T-helper 1 cell treated with Interleukin-12 subunit alpha and Interleukin-12 subunit beta and Interleukin-4 antibody, amounts not matched to agents 30 ng/mL and 1 ng/mL, for 36 hours (primary cell): Measurements from ENCODE around the gene ITPR2. TPM values are rescaled to one million over a fixed set of nuclear protein-coding genes. Genes with fewer than 3 reads are reported as not detected.

Source experiments
- intact Hi-C: fragments of 100-400 bp; cut with micrococcal nuclease; formaldehyde crosslinking; loops from one replicate; pipeline ENCODE4 v1.15.1; 2024
- total RNA-seq: library from RNA; stranded (reverse); gene quantifications from 2 replicates; pipeline ENCODE4 v1.2.3, GENCODE V29; 2022

Gene ITPR2
- total RNA-seq, 1 donor from 2014 or later: 60.9 TPM

DNA sequence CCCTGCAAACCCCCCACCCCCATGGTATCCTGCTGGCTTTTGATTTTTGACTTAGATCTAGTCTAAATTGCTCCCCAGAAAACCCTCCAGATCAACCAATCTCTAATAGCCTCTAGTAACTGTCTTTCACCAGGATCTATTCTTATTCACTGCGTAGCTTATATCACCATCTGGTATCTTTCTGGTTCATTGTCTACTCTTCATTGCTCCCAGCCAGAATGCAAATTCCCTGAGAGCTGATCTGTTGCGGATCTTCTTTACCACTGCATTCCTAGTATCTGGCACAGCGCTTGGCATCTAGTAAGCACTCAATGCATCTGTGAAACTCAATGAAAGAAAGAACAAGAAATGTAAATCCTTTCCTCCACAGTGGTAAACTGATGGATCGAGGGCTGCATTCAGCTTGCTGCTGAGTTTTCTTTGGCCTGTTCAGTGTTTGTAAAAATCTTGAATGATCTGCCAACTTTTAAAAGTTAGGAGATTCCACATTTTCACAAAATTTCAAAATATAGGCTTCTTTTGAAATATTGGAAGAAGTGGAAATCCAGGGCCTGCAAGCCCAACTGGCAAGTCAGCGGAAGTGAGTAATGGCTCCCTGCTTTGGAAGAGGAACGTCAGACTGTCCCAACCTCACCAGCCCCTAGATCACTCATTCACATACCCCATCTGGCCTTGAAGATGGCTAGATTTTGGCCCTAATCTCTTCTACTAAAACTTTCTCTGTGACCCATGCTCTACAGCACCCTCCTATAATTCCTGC, 363.4 kb downstream of the ITPR2 start:
- intact Hi-C loops: no loop called here

GRCh38 chr12:26467351-26467750, 365.6 kb downstream of the ITPR2 start:
- intact Hi-C loops: no loop called here

GRCh38 chr12:26466726-26467125, 366.3 kb downstream of the ITPR2 start:
- intact Hi-C loops: no loop called here

DNA sequence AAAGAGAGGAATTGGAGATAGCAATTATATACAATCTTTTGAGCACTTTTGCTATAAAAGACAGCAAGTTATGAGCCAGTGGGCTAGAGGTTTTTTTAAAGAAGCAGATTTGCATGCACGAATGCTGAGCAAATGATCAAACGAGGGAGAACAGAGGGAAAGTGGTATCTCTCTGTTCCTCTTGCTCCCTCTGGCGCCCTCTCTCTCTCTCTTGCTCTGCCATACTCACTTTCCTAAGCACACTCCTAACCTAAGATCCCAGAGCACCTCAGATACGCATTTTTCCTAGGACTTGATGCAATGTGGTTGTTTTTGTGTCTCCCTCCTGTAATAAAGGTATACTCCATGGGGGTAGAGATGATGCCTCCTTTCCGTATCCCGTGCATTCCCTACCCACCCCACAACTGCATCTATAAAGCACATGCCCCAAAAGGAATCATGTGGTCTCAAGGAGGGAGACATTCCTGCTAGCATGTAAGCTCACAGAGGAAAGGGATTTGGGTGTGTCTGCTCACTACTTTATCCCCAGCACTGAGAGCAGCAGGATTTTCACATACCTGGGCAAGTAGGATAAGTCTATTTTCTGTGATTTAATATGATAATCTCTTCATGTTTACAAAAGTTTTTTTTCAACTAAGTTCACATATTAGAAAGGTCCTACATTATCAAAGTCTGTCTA, 367.4 kb downstream of the ITPR2 start:
- intact Hi-C loops: no loop called here

DNA sequence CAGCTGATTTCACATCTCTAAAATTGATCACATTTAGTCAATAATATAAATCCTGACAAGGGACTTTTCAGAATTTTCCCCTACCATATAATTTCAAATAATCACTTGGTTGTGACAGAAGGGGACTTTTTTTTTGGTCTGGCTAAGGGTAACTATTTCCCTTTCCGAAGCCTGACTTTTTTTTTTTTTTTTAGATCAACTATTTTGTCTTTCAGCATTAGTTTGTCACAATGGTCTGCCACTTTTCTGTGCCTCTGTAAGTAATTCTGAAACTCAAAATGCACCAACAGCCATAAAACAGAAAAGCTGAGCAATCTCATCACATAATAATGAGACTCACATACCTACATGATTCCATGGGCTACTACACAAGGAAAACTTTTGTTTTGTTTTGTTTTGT, 371.2 kb downstream of the ITPR2 start:
- intact Hi-C loops: no loop called here

GRCh38 chr12:26460361-26460760, 372.6 kb downstream of the ITPR2 start:
- intact Hi-C loops: no loop called here

DNA sequence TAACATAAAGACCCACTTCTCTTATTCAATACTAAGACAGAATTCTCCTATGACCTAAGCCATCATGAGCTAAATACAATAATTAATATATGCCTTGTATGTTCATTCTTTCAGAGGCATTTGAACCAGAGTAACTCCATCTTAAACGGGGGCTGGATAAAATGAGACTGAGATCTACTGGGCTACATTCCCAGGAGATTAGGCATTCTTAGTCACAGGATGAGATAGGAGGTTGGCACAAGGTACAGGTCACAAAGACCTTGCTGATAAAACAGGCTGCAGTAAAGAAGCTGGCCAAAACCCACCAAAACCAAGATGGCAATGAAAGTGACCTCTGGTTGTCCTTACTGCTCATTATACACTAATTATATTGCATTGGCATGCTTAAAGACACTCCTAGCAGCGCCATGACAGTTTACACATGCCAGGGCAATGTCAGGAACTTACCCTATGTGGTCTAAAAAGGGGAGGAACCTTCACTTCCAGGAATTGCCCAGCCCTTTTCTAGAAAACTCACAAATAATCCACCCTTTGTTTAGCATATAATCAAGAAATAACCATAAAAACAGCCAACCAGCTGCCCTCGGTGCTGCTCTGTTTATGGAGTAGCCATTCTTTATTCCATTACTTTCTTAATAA, 376.9 kb downstream of the ITPR2 start:
- intact Hi-C loops: no loop called here

GRCh38 chr12:26453246-26453645, 379.7 kb downstream of the ITPR2 start:
- intact Hi-C loops: no loop called here

DNA sequence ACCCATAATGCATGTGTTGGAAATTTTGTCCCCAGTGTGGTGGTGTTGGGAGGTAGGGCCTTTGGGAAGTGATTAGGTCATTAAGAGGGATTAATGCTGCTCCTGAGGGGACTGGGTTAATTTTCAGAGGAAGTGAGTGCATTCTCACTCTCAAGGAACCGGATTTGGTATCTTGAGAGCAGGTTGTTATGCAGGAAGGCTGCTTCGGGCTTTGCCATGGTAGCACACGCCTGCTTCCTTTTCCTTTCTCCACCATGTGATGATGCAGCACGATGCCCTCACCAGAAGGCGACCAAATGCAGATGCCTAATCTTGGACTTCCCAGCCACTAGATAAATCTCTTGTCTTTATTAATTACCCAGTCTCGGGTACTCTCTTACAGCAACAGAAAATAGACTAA, 380.5 kb downstream of the ITPR2 start:
- intact Hi-C loops: no loop called here

DNA sequence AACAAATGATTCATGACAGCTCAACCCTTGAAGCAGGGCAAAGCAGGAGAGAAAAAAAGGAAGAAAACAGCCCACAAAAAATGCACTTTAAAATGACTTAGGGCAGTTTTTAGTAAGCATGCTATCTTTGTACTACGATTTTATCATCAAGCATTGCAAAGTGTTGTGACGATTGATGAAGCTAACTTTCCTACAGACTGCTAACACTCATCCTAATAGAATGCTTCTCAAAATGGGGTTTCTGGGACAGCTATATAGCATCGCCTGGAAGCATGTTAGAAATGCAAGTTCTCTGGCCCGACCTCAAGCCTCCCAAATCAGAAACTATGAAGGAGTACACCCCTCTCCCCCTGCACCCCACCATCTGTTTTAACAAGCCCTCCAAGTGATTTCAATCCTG, 381.2 kb downstream of the ITPR2 start:
- intact Hi-C loops: no loop called here

GRCh38 chr12:26445909-26446308, 387.1 kb downstream of the ITPR2 start:
- intact Hi-C loops: no loop called here

GRCh38 chr12:26443309-26443708, 389.7 kb downstream of the ITPR2 start:
- intact Hi-C loops: no loop called here

DNA sequence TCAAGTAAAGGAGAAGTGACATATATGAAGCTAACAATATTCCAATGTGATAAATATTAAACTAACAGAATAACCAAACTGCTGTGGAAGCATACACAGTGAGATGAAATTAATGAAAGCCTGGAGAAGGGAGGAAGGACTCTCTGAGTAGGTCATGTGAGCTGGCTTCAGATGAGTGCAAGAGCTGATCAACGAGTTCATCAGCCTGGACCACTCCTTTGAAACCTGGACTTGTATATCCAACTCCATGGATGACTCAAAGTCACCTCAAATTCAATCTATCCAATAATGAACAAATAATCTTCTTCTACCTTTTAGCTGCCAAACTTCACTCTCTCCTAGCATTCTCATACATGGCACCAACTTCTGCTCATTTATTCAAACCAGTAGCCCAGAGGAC, 391.6 kb downstream of the ITPR2 start:
- intact Hi-C loops: no loop called here

DNA sequence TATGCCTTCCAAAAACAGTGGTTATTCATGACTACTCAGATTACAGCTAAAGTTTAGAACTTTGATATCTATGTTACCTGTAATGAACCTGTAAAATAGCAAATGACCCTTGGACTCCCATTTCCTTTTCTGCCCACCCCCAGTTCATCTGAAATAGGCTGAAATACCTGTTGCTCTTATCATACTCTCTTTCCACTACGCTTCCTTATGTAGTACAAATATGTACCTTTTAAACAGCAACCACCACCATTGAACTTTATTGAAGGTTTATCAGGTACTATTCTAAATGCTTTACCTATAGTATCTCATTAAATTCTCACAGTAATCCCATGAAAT, 398.0 kb downstream of the ITPR2 start:
- intact Hi-C loops: no loop called here

- intact Hi-C loops: loop anchor here (1.0 to 5.0 kb wide), 4 partner anchors 180 to 453 kb away; no protein-coding TSS in a partner anchor
Measured at GRCh38 chr12:26434299-26435068, 398.5 kb downstream of the ITPR2 start.

- intact Hi-C loops: loop anchor here (1.0 to 5.0 kb wide), 4 partner anchors 181 to 454 kb away; no protein-coding TSS in a partner anchor
Measured at GRCh38 chr12:26433701-26434100, 399.3 kb downstream of the ITPR2 start.

GRCh38 chr12:26431211-26431610, 401.8 kb downstream of the ITPR2 start:
- intact Hi-C loops: loop anchor here (5.0 kb wide), 2 partner anchors 271 to 456 kb away; no protein-coding TSS in a partner anchor

GRCh38 chr12:26430596-26430995, 402.4 kb downstream of the ITPR2 start:
- intact Hi-C loops: loop anchor here (5.0 kb wide), 2 partner anchors 272 to 457 kb away; no protein-coding TSS in a partner anchor

DNA sequence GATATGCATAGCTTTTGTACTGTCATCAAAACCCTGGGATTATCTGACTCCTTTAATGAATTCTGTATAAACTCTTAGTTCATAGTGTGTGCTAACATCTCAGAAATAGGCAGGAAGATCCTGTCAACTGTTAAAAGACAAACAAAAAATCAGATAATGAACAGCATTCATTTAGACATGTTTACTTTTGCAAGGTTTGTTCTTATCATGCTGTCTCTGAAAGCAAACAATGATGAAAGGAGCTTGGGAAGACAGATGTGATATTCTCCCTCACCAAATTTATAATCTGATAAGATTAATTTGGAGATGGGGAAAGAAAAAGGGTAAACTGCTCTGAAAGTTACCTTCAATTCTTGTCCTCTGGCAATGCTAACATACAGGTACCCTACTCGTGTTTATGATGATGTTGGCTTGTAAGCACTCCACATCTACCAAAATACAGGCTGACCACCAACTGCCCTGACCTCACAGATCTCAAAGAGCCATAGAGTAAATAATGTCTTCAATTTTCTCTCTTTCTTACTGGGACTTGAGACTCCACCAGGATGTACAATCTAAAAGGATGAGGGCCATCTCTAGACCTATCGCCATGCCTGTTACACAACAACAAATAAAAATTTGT, 403.8 kb downstream of the ITPR2 start:
- intact Hi-C loops: no loop called here

GRCh38 chr12:26428420-26428819, 404.6 kb downstream of the ITPR2 start:
- intact Hi-C loops: no loop called here

DNA sequence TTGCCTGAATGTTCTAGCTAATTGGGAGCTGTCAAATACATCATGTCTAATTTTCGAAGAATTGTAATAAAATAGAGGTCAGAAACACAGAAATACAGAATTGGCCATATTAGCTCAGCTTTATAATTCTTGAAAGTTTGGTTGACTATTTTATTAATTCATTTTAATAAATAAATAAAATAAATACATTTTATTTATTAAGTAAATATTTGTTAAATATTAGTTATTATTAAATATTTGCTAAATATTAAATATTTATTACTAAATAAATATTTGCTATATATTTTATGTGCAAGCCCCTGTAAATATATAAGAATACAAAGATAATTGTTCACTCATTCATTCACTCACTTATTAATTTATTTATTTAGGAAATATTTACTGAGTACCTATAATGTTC, 406.3 kb downstream of the ITPR2 start:
- intact Hi-C loops: no loop called here
